Astrocyte (in vitro differentiated cells and primary cell): ENCODE results near the gene C6orf89. TPM values are rescaled to one million over a fixed set of nuclear protein-coding genes. Genes with fewer than 3 reads are reported as not detected.

Experiments used
- DNase-seq: peaks from one replicate; pipeline ENCODE4 v3.0.0-alpha.2; 2010; ENCODE audit warnings: low read depth
- FAIRE-seq: peaks from 2 replicates; lab custom pipeline; 2011; peaks lifted over from hg19 to GRCh38; lab: Jason Lieb, UNC
- H2AFZ ChIP-seq: 2 replicates; pipeline ENCODE4 v1.6.0; 2012; ENCODE audit warnings: low read depth, low read length, inconsistent platforms
- H3K27ac ChIP-seq: 2 replicates; pipeline ENCODE4 v1.5.1; 2011; ENCODE audit warnings: low read depth, low read length, inconsistent platforms
- H3K27me3 ChIP-seq: 2 replicates; pipeline ENCODE4 v1.6.0; 2011; ENCODE audit warnings: low read length, inconsistent platforms; ENCODE audit not compliant: insufficient read depth
- H3K36me3 ChIP-seq: 2 replicates; pipeline ENCODE4 v1.5.1; 2011; ENCODE audit warnings: low read length, inconsistent platforms; ENCODE audit not compliant: insufficient read depth
- H3K4me1 ChIP-seq: 2 replicates; pipeline ENCODE4 v1.5.1; 2011; ENCODE audit warnings: low read length, inconsistent platforms; ENCODE audit not compliant: insufficient read depth
- H3K4me2 ChIP-seq: 2 replicates; pipeline ENCODE4 v1.6.0; 2012; ENCODE audit warnings: low read length, inconsistent platforms
- H3K4me3 ChIP-seq: 2 replicates; pipeline ENCODE4 v1.5.1; 2011; ENCODE audit warnings: low read depth, mild to moderate bottlenecking, low read length, inconsistent platforms; ENCODE audit not compliant: insufficient read depth
- H3K79me2 ChIP-seq: 2 replicates; pipeline ENCODE4 v1.6.0; 2012; ENCODE audit warnings: mild to moderate bottlenecking, low read length, inconsistent platforms; ENCODE audit not compliant: insufficient read depth
- H3K9ac ChIP-seq: 2 replicates; pipeline ENCODE4 v1.6.0; 2012; ENCODE audit warnings: mild to moderate bottlenecking, low read length, inconsistent platforms
- H3K9me3 ChIP-seq: 2 replicates; pipeline ENCODE4 v1.5.1; 2012; ENCODE audit warnings: low read depth, mild to moderate bottlenecking, low read length, inconsistent platforms; ENCODE audit not compliant: insufficient read depth
- H4K20me1 ChIP-seq: 2 replicates; pipeline ENCODE4 v1.6.0; 2012; ENCODE audit warnings: low read length, inconsistent platforms; ENCODE audit not compliant: insufficient read depth
- H3K27ac Mint-ChIP-seq: one replicate; pipeline ENCODE4 v1.8.0; 2021; ENCODE audit warnings: mild to moderate bottlenecking, mixed read lengths; ENCODE audit not compliant: unreplicated experiment
- H3K27me3 Mint-ChIP-seq: one replicate; pipeline ENCODE4 v1.8.0; 2021; ENCODE audit warnings: low read depth, mixed read lengths; ENCODE audit not compliant: unreplicated experiment
- H3K36me3 Mint-ChIP-seq: one replicate; pipeline ENCODE4 v1.8.0; 2021; ENCODE audit warnings: low read depth, mixed read lengths; ENCODE audit not compliant: unreplicated experiment
- H3K4me1 Mint-ChIP-seq: one replicate; pipeline ENCODE4 v1.8.0; 2021; ENCODE audit warnings: low read depth, mixed read lengths; ENCODE audit not compliant: unreplicated experiment
- H3K4me3 Mint-ChIP-seq: one replicate; pipeline ENCODE4 v1.8.0; 2021; ENCODE audit warnings: mild to moderate bottlenecking, moderate library complexity, mixed read lengths; ENCODE audit not compliant: unreplicated experiment
- H3K9me3 Mint-ChIP-seq: one replicate; pipeline ENCODE4 v1.8.0; 2021; ENCODE audit warnings: mild to moderate bottlenecking, mixed read lengths; ENCODE audit not compliant: unreplicated experiment
- EZH2 ChIP-seq: IDR thresholded peaks from 2 replicates; pipeline ENCODE4 v1.6.1; 2012; ENCODE audit warnings: mild to moderate bottlenecking, low read length, inconsistent platforms; ENCODE audit not compliant: insufficient read depth
- total RNA-seq: library from RNA; stranded (reverse); gene quantifications from 2 replicates; pipeline ENCODE4 v1.2.1, GENCODE V29; 2021
- TF ChIP-seq, protein P1 (sequence below): IDR thresholded peaks from 2 replicates; pipeline ENCODE4 v1.5.1; 2011; ENCODE audit warnings: low read depth, mild to moderate bottlenecking, inconsistent platforms, low read length, moderate library complexity; ENCODE audit not compliant: insufficient read depth

The C6orf89 gene
- total RNA-seq, 1 donor from 2014 or later, result 37.8 TPM

DNA sequence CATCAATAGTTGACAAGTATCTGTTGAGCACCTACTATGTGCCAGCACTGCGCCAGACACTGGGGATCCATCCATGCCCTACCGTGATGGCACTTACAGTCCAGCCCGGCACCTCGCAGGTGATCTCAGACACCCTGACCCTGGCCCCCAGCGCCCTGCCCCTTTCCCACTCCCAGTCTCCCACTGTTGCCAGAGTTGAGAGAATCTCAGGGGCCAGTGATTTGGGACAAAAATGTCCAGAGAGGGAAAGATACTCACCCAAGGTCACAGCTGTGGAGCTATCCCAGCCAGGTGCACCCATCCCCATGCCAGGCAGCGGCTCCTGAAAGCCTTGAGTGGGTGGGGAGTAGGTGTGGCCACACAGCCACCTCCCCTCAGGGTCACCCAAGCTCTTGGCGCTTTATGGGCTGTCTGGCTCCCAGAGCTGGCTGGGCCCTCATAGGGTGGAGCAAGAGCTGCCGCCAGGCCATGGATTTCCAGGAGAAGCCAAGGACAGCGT lies 72.1 kb downstream of the C6orf89 start:
- H3K4me1 ChIP-seq, result peaks cover 11% of the 10 kb centered on the region
- no peak for FAIRE-seq
- no peaks in the 10 kb centered on the region for H3K36me3 ChIP-seq
- H3K27ac Mint-ChIP-seq, result no peak overlapping the region
- no peaks in the 10 kb centered on the region for H3K27me3 ChIP-seq
- H3K27me3 Mint-ChIP-seq, result peaks cover 11% of the 10 kb centered on the region
- H3K9me3 ChIP-seq, result no peaks in the 10 kb centered on the region
- TF ChIP-seq EZH2, result no peak
- TF ChIP-seq, protein P1, sequence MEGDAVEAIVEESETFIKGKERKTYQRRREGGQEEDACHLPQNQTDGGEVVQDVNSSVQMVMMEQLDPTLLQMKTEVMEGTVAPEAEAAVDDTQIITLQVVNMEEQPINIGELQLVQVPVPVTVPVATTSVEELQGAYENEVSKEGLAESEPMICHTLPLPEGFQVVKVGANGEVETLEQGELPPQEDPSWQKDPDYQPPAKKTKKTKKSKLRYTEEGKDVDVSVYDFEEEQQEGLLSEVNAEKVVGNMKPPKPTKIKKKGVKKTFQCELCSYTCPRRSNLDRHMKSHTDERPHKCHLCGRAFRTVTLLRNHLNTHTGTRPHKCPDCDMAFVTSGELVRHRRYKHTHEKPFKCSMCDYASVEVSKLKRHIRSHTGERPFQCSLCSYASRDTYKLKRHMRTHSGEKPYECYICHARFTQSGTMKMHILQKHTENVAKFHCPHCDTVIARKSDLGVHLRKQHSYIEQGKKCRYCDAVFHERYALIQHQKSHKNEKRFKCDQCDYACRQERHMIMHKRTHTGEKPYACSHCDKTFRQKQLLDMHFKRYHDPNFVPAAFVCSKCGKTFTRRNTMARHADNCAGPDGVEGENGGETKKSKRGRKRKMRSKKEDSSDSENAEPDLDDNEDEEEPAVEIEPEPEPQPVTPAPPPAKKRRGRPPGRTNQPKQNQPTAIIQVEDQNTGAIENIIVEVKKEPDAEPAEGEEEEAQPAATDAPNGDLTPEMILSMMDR, result no peak
- no peaks in the 10 kb centered on the region for H3K9me3 Mint-ChIP-seq
- H3K36me3 Mint-ChIP-seq, result peaks cover 1% of the 10 kb centered on the region
- no peaks in the 10 kb centered on the region for H3K79me2 ChIP-seq
- H4K20me1 ChIP-seq, result no peaks in the 10 kb centered on the region
- H3K4me3 Mint-ChIP-seq, result no peak overlapping the region
- peaks cover 6% of the 10 kb centered on the region for H3K4me1 Mint-ChIP-seq
- H3K9ac ChIP-seq, result no peak overlapping the region
- H2AFZ ChIP-seq, result no peak overlapping the region
- H3K4me2 ChIP-seq, result no peak overlapping the region
- DNase-seq, result no peak
- H3K4me3 ChIP-seq, result no peak overlapping the region
- no peak overlapping the region for H3K27ac ChIP-seq

DNA sequence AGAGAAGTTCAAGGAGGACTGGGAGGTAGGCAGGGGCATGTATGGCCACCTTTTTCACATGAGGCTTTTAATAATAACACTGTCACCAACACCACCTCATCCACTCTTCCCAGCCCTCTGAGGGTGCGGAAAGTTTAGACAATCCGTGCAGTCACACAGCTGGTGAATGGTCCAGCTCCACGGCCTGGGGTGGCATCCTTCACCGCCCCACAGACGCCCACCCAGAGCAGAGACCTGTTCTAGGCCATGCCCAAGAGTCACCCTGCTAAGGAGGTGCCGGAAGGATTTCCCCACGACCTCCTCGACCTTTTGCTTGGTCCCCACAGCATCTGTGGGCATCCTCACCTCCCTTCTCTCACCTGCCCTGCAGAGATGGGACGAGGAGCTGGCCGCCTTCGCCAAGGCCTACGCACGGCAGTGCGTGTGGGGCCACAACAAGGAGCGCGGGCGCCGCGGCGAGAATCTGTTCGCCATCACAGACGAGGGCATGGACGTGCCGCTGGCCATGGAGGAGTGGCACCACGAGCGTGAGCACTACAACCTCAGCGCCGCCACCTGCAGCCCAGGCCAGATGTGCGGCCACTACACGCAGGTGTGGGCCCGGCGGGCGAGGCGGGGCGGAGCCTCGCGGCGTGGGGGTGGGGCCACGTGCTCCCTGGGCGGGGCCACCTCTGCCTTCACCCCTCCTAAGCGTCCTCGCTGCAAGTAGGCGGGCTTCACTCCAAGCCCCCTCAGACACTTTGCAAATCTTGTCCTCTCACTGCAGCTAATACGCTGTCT lies 73.2 kb downstream of the C6orf89 start:
- Histone ChIP-seq H3K79me2 (no peaks in the 10 kb centered on the region), H3K4me3 (no peak overlapping the region), H2AFZ (no peak overlapping the region), H3K27me3 (no peaks in the 10 kb centered on the region), H3K36me3 (no peaks in the 10 kb centered on the region), H3K4me2 (no peak overlapping the region), H3K9me3 (no peaks in the 10 kb centered on the region), H4K20me1 (no peaks in the 10 kb centered on the region), H3K4me1 (peaks cover 11% of the 10 kb centered on the region), H3K27ac (no peak overlapping the region), H3K9ac (no peak overlapping the region)
- H3K36me3 Mint-ChIP-seq, result peaks cover 1% of the 10 kb centered on the region
- FAIRE-seq, result no peak
- H3K9me3 Mint-ChIP-seq, result no peaks in the 10 kb centered on the region
- peaks cover 11% of the 10 kb centered on the region for H3K27me3 Mint-ChIP-seq
- no peak overlapping the region for H3K27ac Mint-ChIP-seq
- no peak overlapping the region for H3K4me3 Mint-ChIP-seq
- TF ChIP-seq, protein P1, result no peak
- TF ChIP-seq EZH2, result no peak
- H3K4me1 Mint-ChIP-seq, result peaks cover 6% of the 10 kb centered on the region
- no peak for DNase-seq
